CD8-positive, alpha-beta memory T cell (primary cell): ENCODE data around the gene DENND1C. TPM values are rescaled to one million over a fixed set of nuclear protein-coding genes. Genes with fewer than 3 reads are reported as not detected.

Source experiments
- CTCF ChIA-PET: fragments of 350-600 bp; sonication (Branson Sonifier 250); formaldehyde crosslinking; loops from one replicate; lab custom pipeline; 2021; ENCODE audit warnings: antibody characterized with exemption; lab: Charles Lee
- POLR2A ChIA-PET: fragments of 350-600 bp; sonication (Branson Sonifier 250); formaldehyde crosslinking; loops from one replicate; lab custom pipeline; 2021; ENCODE audit warnings: antibody characterized with exemption; lab: Charles Lee
- DNase-seq, 5 donors: peaks; one replicate each; pipeline versions ENCODE4 v3.0.0 to v3.0.0-alpha.2; 2020 to 2022; ENCODE audit warnings: mixed read lengths in 1 of 5
- H3K27ac ChIP-seq: one replicate; pipeline ENCODE4 v1.7.0; 2013; ENCODE audit warnings: low read depth, mild to moderate bottlenecking, low read length, moderate library complexity
- H3K27me3 ChIP-seq: 2 replicates; pipeline ENCODE4 v1.7.0; 2013; ENCODE audit warnings: low read length, mild to moderate bottlenecking; ENCODE audit not compliant: insufficient read depth, poor library complexity, severe bottlenecking
- H3K36me3 ChIP-seq: 2 replicates; pipeline ENCODE4 v1.7.0; 2013; ENCODE audit warnings: mild to moderate bottlenecking, low read length, moderate library complexity; ENCODE audit not compliant: insufficient read depth
- H3K4me1 ChIP-seq: 2 replicates; pipeline ENCODE4 v1.7.0; 2013; ENCODE audit warnings: mild to moderate bottlenecking, low read length, moderate library complexity; ENCODE audit not compliant: insufficient read depth
- H3K4me3 ChIP-seq: 2 replicates; pipeline ENCODE4 v1.7.0; 2013; ENCODE audit warnings: mild to moderate bottlenecking, low read length
- H3K9me3 ChIP-seq: 2 replicates; pipeline ENCODE4 v1.7.0; 2013; ENCODE audit warnings: mild to moderate bottlenecking, low read length
- H3K27ac Mint-ChIP-seq, 8 donors: one replicate each; pipeline ENCODE4 v1.8.0; 2020 to 2021; ENCODE audit warnings: mixed read lengths in 8 of 8, mild to moderate bottlenecking in 6 of 8, inconsistent platforms in 3 of 8, moderate library complexity in 3 of 8
- H3K27me3 Mint-ChIP-seq, 2 donors: one replicate each; pipeline ENCODE4 v1.8.0; 2020 to 2021; ENCODE audit warnings: mixed read lengths in 2 of 2, mild to moderate bottlenecking in 1 of 2, moderate library complexity in 1 of 2
- H3K36me3 Mint-ChIP-seq, 3 donors: one replicate each; pipeline ENCODE4 v1.8.0; 2020 to 2021; ENCODE audit warnings: mixed read lengths in 3 of 3, inconsistent platforms in 1 of 3, mild to moderate bottlenecking in 1 of 3
- H3K4me1 Mint-ChIP-seq, 3 donors: one replicate each; pipeline ENCODE4 v1.8.0; 2020 to 2021; ENCODE audit warnings: mixed read lengths in 3 of 3, inconsistent platforms in 1 of 3, mild to moderate bottlenecking in 1 of 3
- H3K4me3 Mint-ChIP-seq, 7 donors: one replicate each; pipeline ENCODE4 v1.8.0; 2020 to 2021; ENCODE audit warnings: mixed read lengths in 7 of 7, mild to moderate bottlenecking in 6 of 7, moderate library complexity in 4 of 7, inconsistent platforms in 2 of 7
- H3K9me3 Mint-ChIP-seq, 5 donors: one replicate each; pipeline ENCODE4 v1.8.0; 2020 to 2022; ENCODE audit warnings: mixed read lengths in 5 of 5, mild to moderate bottlenecking in 3 of 5, moderate library complexity in 2 of 5, inconsistent platforms in 1 of 5
- polyA plus RNA-seq: library from polyadenylated mRNA; unstranded; fragments of 300-500 nt; fragmentation: Illumina TruSeq; gene quantifications from one replicate; pipeline ENCODE4 v1.2.3, GENCODE V29; 2021
- total RNA-seq, 2 experiments: library from RNA; stranded (reverse); gene quantifications; one replicate each; pipeline ENCODE4 v1.2.3, GENCODE V29; 2021

The DENND1C gene
- total RNA-seq (10 to 100 TPM; 51.9 to 55.1 TPM), polyA plus RNA-seq (93.2 TPM)

DNA sequence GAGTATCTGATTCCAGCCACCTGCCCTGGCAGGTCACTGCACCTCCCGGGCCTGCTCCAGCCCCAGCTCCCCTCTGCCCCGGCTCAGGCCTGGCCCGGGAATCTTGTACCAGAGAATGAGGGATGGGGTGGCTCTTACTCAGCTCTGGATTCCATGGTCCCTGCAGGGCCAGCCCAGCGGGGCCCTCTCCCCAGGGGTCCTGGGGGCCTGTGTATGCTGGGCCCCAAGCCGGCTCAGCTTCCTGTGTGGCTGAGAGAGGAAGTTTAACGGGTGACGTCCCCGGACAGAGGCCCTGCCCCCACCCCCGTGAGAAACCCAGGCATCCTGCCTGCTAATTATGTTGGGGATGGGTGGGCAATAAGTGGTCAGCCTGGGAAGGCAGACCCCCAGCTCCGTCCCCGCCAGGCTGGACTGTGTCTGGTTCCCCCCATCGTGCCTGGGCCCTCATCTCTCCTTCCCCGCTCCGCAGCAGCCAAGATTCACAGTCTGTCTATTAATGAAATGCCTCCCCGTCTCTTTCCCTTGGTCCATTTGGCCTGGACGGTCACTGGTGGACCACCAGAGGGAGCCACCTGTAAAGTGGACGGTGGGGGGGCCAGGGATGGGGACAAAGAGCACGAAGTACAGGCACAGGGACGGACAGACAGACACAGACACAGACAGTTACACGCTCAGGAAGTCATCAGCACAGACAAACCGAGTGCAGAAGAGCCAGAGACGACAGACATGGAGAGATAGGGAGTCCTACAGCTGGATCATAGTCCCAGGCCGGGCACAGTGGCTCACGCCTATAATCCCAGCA lies at the start of gene DENND1C:
TSS of gene DENND1C (minus strand) at position 247 of the 802 bp plus-strand sequence. CDS start at position 155, 92 bp downstream.
- Histone ChIP-seq H3K27me3 (no peaks in the 10 kb centered on the region), H3K27ac (peak within 1 kb of the TSS; percentile 80), H3K4me1 (peaks cover 38% of the 10 kb centered on the region), H3K4me3 (peak within 1 kb of the TSS; percentile 77), H3K36me3 (peaks cover 3% of the 10 kb centered on the region), H3K9me3 (no peaks in the 10 kb centered on the region)
- DNase-seq = peak; percentile 43 to 80 (median 60)
- CTCF ChIA-PET = interaction anchor here (0.8 to 2.3 kb wide), 11 partner anchors 9 to 182 kb away, joined by 3 to 9 read pairs (median 4); partner anchors contain the start of gene TUBB4A
- peak within 1 kb of the TSS; percentile 92 to 99 (median 98) for H3K4me3 Mint-ChIP-seq
- POLR2A ChIA-PET = interaction anchor here (0.5 to 1.6 kb wide), 11 partner anchors 8 to 323 kb away, joined by 3 to 14 read pairs (median 5); partner anchors contain the start of genes ALKBH7, KHSRP and SLC25A23
- peaks cover 26 to 42% (median 42%) of the 10 kb centered on the region in 3 donors for H3K4me1 Mint-ChIP-seq
- no peaks in the 10 kb centered on the region for H3K9me3 Mint-ChIP-seq
- peak within 1 kb of the TSS; percentile 94 to 100 (median 98) for H3K27ac Mint-ChIP-seq
- H3K36me3 Mint-ChIP-seq = peaks cover 0 to 18% (median 0%) of the 10 kb centered on the region in 3 donors
- H3K27me3 Mint-ChIP-seq = peaks cover 0 to 1% of the 10 kb centered on the region in 2 donors

GRCh38 chr19:6530386-6531162 lies 49.0 kb upstream of the DENND1C start, which contains the start of gene TNFSF9:
TSS of gene TNFSF9 (plus strand) at chr19:6531026. CDS start at chr19:6531037, 11 bp downstream.
- H3K27me3 ChIP-seq = peaks cover 9% of the 10 kb centered on the region
- ChIA-PET CTCF (interaction anchor here (1.0 to 1.4 kb wide), 2 partner anchors 9 to 14 kb away, joined by 4 to 7 read pairs; no protein-coding TSS in a partner anchor), POLR2A (interaction anchor here (0.7 to 0.8 kb wide), 2 partner anchors 9 to 74 kb away, joined by 3 read pairs; no protein-coding TSS in a partner anchor)
- DNase-seq = peak; percentile 72 to 89 (median 83)
- Mint-ChIP-seq H3K9me3 (no peaks in the 10 kb centered on the region), H3K36me3 (peaks cover 0 to 9% (median 0%) of the 10 kb centered on the region in 3 donors), H3K27ac (peak within 1 kb of the TSS; percentile 52 to 97 (median 90)), H3K4me1 (peaks cover 40 to 54% (median 46%) of the 10 kb centered on the region in 3 donors), H3K27me3 (peaks cover 21 to 25% of the 10 kb centered on the region in 2 donors), H3K4me3 (peak within 1 kb of the TSS; percentile 82 to 96 (median 88))
- H3K27ac ChIP-seq = peak within 1 kb of the TSS; percentile 79
- H3K4me1 ChIP-seq = peaks cover 29% of the 10 kb centered on the region
- no peaks in the 10 kb centered on the region for H3K36me3 ChIP-seq
- H3K4me3 ChIP-seq = peak within 1 kb of the TSS; percentile 52
- no peaks in the 10 kb centered on the region for H3K9me3 ChIP-seq

DNA sequence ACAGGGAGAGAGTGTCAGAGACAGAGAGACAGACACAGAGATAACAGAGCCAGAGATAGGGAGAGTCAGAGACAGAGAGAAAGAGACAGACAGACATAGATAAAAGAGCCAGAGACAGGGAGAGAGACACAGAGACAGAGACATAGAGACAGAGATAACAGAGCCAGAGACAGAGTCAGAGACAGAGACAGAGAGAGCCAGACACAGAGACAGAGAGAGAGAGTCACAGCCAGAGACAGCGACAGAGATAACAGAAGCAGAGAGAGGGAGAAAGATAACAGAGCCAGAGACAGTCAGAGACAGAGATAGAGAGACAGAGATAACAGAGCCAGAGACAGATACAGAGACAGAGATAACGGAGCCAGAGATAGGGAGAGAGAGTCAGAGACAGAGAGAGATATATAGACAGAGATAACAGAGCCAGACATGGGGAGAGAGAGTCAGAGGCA lies 48.4 kb upstream of the DENND1C start:
- H3K36me3 ChIP-seq = no peaks in the 10 kb centered on the region
- no peak for DNase-seq
- ChIA-PET POLR2A (interaction anchor here (0.8 kb wide), 1 partner anchor 8 kb away, joined by 3 read pairs; no protein-coding TSS in a partner anchor), CTCF (no interaction called here)
- H3K9me3 ChIP-seq = no peaks in the 10 kb centered on the region
- Mint-ChIP-seq H3K27me3 (peaks cover 21% of the 10 kb centered on the region in 2 donors), H3K9me3 (no peaks in the 10 kb centered on the region), H3K4me1 (peaks cover 40 to 50% (median 44%) of the 10 kb centered on the region in 3 donors), H3K27ac (peak overlapping the region; percentile 52 to 95 (median 84)), H3K4me3 (peak overlapping the region; percentile 34 to 92 (median 87)), H3K36me3 (peaks cover 0 to 5% (median 0%) of the 10 kb centered on the region in 3 donors)
- H3K27me3 ChIP-seq = peaks cover 9% of the 10 kb centered on the region
- peak overlapping the region; percentile 52 for H3K4me3 ChIP-seq
- H3K27ac ChIP-seq = peak overlapping the region; percentile 68
- peaks cover 28% of the 10 kb centered on the region for H3K4me1 ChIP-seq

- Histone ChIP-seq H3K36me3 (no peaks in the 10 kb centered on the region), H3K9me3 (no peaks in the 10 kb centered on the region), H3K27ac (peak overlapping the region; percentile 68), H3K4me3 (no peak overlapping the region), H3K4me1 (peaks cover 28% of the 10 kb centered on the region), H3K27me3 (peaks cover 9% of the 10 kb centered on the region)
- peak overlapping the region in 5 of 8 donors; percentile 48 to 95 (median 85) for H3K27ac Mint-ChIP-seq
- POLR2A ChIA-PET = no interaction called here
- no peak for DNase-seq
- no peaks in the 10 kb centered on the region for H3K9me3 Mint-ChIP-seq
- H3K36me3 Mint-ChIP-seq = peaks cover 0 to 4% (median 0%) of the 10 kb centered on the region in 3 donors
- peaks cover 38 to 48% (median 44%) of the 10 kb centered on the region in 3 donors for H3K4me1 Mint-ChIP-seq
- CTCF ChIA-PET = no interaction called here
- H3K27me3 Mint-ChIP-seq = peaks cover 20 to 21% of the 10 kb centered on the region in 2 donors
- H3K4me3 Mint-ChIP-seq = peak overlapping the region in 5 of 7 donors; percentile 8 to 92 (median 82)
Measured at GRCh38 chr19:6529351-6529750, 47.8 kb upstream of the DENND1C start.

DNA sequence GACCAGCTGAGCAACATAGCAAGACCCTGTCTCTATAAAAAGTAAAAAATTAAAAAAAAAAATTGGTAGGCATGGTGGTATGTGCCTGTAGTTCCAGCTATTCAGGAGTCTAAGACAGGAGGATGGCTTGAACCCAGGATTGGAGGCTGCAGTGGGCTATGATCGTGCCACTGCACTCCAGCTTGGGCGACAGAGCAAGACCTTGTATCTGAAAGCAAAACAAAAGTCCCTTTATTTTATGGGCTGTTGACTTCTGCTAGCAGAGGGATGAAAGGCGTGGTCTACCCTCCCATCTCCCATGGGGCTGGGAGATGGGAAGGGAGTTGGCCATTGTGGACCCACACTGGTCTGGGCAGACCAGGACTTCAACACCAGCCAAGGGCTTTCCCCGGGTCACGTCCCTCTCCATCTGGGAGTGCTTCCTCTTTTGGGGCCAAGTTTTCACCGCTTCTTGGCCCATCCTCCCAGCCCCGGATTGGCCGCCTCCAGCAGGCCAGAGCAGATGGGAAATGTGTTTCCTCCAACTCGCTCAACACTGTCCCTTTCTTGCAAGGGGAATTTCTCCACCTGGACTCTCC lies 47.0 kb upstream of the DENND1C start:
- Mint-ChIP-seq H3K9me3 (no peaks in the 10 kb centered on the region), H3K36me3 (peaks cover 0 to 4% (median 0%) of the 10 kb centered on the region in 3 donors), H3K4me3 (peak overlapping the region in 1 of 7 donors; percentile 48), H3K27ac (peak overlapping the region in 4 of 8 donors; percentile 11 to 78 (median 34)), H3K27me3 (peaks cover 17 to 19% of the 10 kb centered on the region in 2 donors), H3K4me1 (peaks cover 38 to 44% (median 43%) of the 10 kb centered on the region in 3 donors)
- DNase-seq = no peak
- Histone ChIP-seq H3K36me3 (no peaks in the 10 kb centered on the region), H3K9me3 (no peaks in the 10 kb centered on the region), H3K4me3 (no peak overlapping the region), H3K27ac (peak overlapping the region; percentile 68), H3K27me3 (peaks cover 9% of the 10 kb centered on the region), H3K4me1 (peaks cover 28% of the 10 kb centered on the region)
- CTCF ChIA-PET = interaction anchor here (1.5 kb wide), 1 partner anchor 335 kb away, joined by 5 read pairs; no protein-coding TSS in a partner anchor
- POLR2A ChIA-PET = no interaction called here

- CTCF ChIA-PET = interaction anchor here (1.5 kb wide), 1 partner anchor 335 kb away, joined by 5 read pairs; no protein-coding TSS in a partner anchor
- peak overlapping the region; percentile 61 for H3K27ac ChIP-seq
- peak overlapping the region in 7 of 8 donors; percentile 2 to 78 (median 29) for H3K27ac Mint-ChIP-seq
Measured at GRCh38 chr19:6527893-6528543, 46.4 kb upstream of the DENND1C start.

More at GRCh38 chr19:6527893-6528543, 46.4 kb upstream of the DENND1C start:
- Histone ChIP-seq H3K9me3 (no peaks in the 10 kb centered on the region), H3K27me3 (peaks cover 9% of the 10 kb centered on the region), H3K4me3 (no peak overlapping the region), H3K36me3 (no peaks in the 10 kb centered on the region), H3K4me1 (peaks cover 27% of the 10 kb centered on the region)
- no peak for DNase-seq
- H3K4me3 Mint-ChIP-seq = peak overlapping the region in 4 of 7 donors; percentile 8 to 48 (median 29)
- peaks cover 17 to 19% of the 10 kb centered on the region in 2 donors for H3K27me3 Mint-ChIP-seq
- POLR2A ChIA-PET = interaction anchor here (0.6 kb wide), 1 partner anchor 244 kb away, joined by 5 read pairs; no protein-coding TSS in a partner anchor
- peaks cover 0 to 4% (median 0%) of the 10 kb centered on the region in 3 donors for H3K36me3 Mint-ChIP-seq
- no peaks in the 10 kb centered on the region for H3K9me3 Mint-ChIP-seq
- H3K4me1 Mint-ChIP-seq = peaks cover 38 to 44% (median 42%) of the 10 kb centered on the region in 3 donors
